Body of pancreas (tissue), 4 donors: ENCODE measurements around the gene TMEM52.

ENCODE experiments used
- POLR2A ChIP-seq, 3 donors: fragments of 450-650 bp; IDR thresholded peaks; one replicate each; pipeline ENCODE4 v1.6.1; 2016; ENCODE audit warnings: antibody characterized with exemption in 3 of 3, mild to moderate bottlenecking in 2 of 3
- TF ChIP-seq, protein P1 (sequence below), 7 experiments: fragments of 450-650 bp in 4 of 7; fragments of 200-600 bp in 3 of 7; sonication (generic) in 3 of 7; IDR thresholded peaks; one replicate each; pipeline ENCODE4 v1.5.1; 2016 to 2019; ENCODE audit warnings: antibody characterized with exemption in 7 of 7

- TF ChIP-seq, protein P1, sequence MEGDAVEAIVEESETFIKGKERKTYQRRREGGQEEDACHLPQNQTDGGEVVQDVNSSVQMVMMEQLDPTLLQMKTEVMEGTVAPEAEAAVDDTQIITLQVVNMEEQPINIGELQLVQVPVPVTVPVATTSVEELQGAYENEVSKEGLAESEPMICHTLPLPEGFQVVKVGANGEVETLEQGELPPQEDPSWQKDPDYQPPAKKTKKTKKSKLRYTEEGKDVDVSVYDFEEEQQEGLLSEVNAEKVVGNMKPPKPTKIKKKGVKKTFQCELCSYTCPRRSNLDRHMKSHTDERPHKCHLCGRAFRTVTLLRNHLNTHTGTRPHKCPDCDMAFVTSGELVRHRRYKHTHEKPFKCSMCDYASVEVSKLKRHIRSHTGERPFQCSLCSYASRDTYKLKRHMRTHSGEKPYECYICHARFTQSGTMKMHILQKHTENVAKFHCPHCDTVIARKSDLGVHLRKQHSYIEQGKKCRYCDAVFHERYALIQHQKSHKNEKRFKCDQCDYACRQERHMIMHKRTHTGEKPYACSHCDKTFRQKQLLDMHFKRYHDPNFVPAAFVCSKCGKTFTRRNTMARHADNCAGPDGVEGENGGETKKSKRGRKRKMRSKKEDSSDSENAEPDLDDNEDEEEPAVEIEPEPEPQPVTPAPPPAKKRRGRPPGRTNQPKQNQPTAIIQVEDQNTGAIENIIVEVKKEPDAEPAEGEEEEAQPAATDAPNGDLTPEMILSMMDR (IDR thresholded peaks at IDR 0.05), result no peak
- no peak for TF ChIP-seq POLR2A (IDR thresholded peaks at IDR 0.05)
These were observed 19.7 kb upstream of the TMEM52 start for GRCh38 chr1:1938613-1939295.
